ENCODE data around the gene TRIM44.

- TF ChIP-seq POLR2A (IDR thresholded peaks at IDR 0.05) = no peak
- no peak for TF ChIP-seq CTCF (IDR thresholded peaks at IDR 0.05)
- no peak for TF ChIP-seq EP300 (IDR thresholded peaks at IDR 0.05)
Measured at GRCh38 chr11:35812828-35813227, 150.3 kb downstream of the TRIM44 start.
